GM12874 (cell line): Measurements from ENCODE around the gene JTB.

ENCODE experiments used
- CTCF ChIP-seq: IDR thresholded peaks from 2 replicates; pipeline ENCODE4 v1.5.1; 2011; ENCODE audit warnings: low read depth, mild to moderate bottlenecking, control low read depth, low read length, moderate library complexity; ENCODE audit not compliant: insufficient read depth

JTB gene

GRCh38 chr1:153995640-153996039 lies 18.2 kb upstream of the JTB start:
- TF ChIP-seq CTCF: no peak

GRCh38 chr1:153995202-153995601 lies 17.7 kb upstream of the JTB start:
- no peak for TF ChIP-seq CTCF

GRCh38 chr1:153991806-153992205 lies 14.3 kb upstream of the JTB start:
- no peak for TF ChIP-seq CTCF

- TF ChIP-seq CTCF: no peak
Observed at GRCh38 chr1:153991151-153991630, 13.7 kb upstream of the JTB start.

- TF ChIP-seq CTCF: no peak
Observed at GRCh38 chr1:153990468-153991150, 13.1 kb upstream of the JTB start, which contains the start of gene RPS27. RPS27 (plus strand) TSS chr1:153990762; CDS start chr1:153990797, 35 bp downstream.

- no peak for TF ChIP-seq CTCF
Observed at GRCh38 chr1:153987621-153988020, 10.1 kb upstream of the JTB start.

- TF ChIP-seq CTCF: no peak
Observed at GRCh38 chr1:153985941-153986761, 8.7 kb upstream of the JTB start, which contains the start of gene RAB13. RAB13 (minus strand) TSS chr1:153986339; CDS start chr1:153986236, 103 bp downstream.
